Gastrocnemius medialis (tissue), 4 donors: ENCODE measurements around the gene PCDHA6. TPM values are rescaled to one million over a fixed set of nuclear protein-coding genes. Genes with fewer than 3 reads are reported as not detected.
"Not testable (repeated sequence)": the region's sequence is repeated elsewhere in the genome, so short reads cannot be mapped to it uniquely, and the experiment has no call there.

Source experiments
- ATAC-seq, 2 donors: fragments of 150-250 bp; one replicate each; pipeline ENCODE4 v1.9.1; 2016
- DNase-seq, 2 donors: peaks; one replicate each; pipeline ENCODE4 v3.0.0-alpha.2; 2019
- H3K27ac ChIP-seq, 4 donors: fragments of 200-600 bp; sonication (generic); 1 replicate in 1 of 4; 2 replicates in 3 of 4; pipeline ENCODE4 v1.5.1; 2016 to 2018; ENCODE audit warnings: mild to moderate bottlenecking in 2 of 4, moderate library complexity in 1 of 4
- H3K27me3 ChIP-seq, 3 donors: fragments of 200-600 bp; sonication (generic) in 2 of 3; 1 replicate in 1 of 3; 2 replicates in 2 of 3; pipeline versions ENCODE4 v1.5.1 to v1.6.0; 2016 to 2019; ENCODE audit warnings: mild to moderate bottlenecking in 1 of 3, moderate library complexity in 1 of 3
- H3K36me3 ChIP-seq, 2 donors: fragments of 200-600 bp; sonication (generic) in 1 of 2; one replicate each; pipeline ENCODE4 v1.5.1; 2017 to 2018
- H3K4me1 ChIP-seq, 2 donors: fragments of 200-600 bp; sonication (generic) in 1 of 2; one replicate each; pipeline ENCODE4 v1.5.1; 2016 to 2017; ENCODE audit warnings: mild to moderate bottlenecking in 2 of 2
- H3K4me3 ChIP-seq, 4 donors: fragments of 200-600 bp; sonication (generic) in 3 of 4; 1 replicate in 1 of 4; 2 replicates in 3 of 4; pipeline ENCODE4 v1.5.1; 2016 to 2019; ENCODE audit warnings: mild to moderate bottlenecking in 2 of 4
- H3K9me3 ChIP-seq, 3 donors: fragments of 200-600 bp; sonication (generic) in 2 of 3; 1 replicate in 1 of 3; 2 replicates in 2 of 3; pipeline ENCODE4 v1.5.1; 2016 to 2019
- POLR2A ChIP-seq, 2 donors: fragments of 450-650 bp; IDR thresholded peaks; one replicate each; pipeline ENCODE4 v1.6.1; 2017; ENCODE audit warnings: antibody characterized with exemption in 2 of 2, mild to moderate bottlenecking in 2 of 2, moderate library complexity in 2 of 2
- in situ Hi-C, 4 donors: fragments of 200-750 bp; cut with MboI; loops; one replicate each; pipeline versions ENCODE4 v1.15.0 to v1.8.0; 2017; ENCODE audit warnings: low sequenced_read_pairs in 4 of 4
- intact Hi-C: fragments of 100-400 bp; cut with DNase I; formaldehyde crosslinking; loops from one replicate; pipeline ENCODE4 v1.15.1; 2023; ENCODE audit warnings: low total_unique reads
- total RNA-seq, 4 donors: library from RNA; depleted of rRNA; stranded (reverse); fragments of >200 nt; gene quantifications; one replicate each; pipeline versions ENCODE4 v1.1.0 to v1.2.3, GENCODE V29; 2016
- TF ChIP-seq, protein P1 (sequence below), 5 experiments: fragments of 450-650 bp in 3 of 5; fragments of 200-600 bp in 2 of 5; sonication (generic) in 2 of 5; IDR thresholded peaks in 4 of 5; conservative IDR thresholded peaks in 1 of 5; 1 replicate in 4 of 5; 2 replicates in 1 of 5; pipeline ENCODE4 v1.5.1; 2016 to 2019; ENCODE audit warnings: antibody characterized with exemption in 5 of 5, mild to moderate bottlenecking in 3 of 5, moderate library complexity in 3 of 5

The PCDHA6 gene, protein sequence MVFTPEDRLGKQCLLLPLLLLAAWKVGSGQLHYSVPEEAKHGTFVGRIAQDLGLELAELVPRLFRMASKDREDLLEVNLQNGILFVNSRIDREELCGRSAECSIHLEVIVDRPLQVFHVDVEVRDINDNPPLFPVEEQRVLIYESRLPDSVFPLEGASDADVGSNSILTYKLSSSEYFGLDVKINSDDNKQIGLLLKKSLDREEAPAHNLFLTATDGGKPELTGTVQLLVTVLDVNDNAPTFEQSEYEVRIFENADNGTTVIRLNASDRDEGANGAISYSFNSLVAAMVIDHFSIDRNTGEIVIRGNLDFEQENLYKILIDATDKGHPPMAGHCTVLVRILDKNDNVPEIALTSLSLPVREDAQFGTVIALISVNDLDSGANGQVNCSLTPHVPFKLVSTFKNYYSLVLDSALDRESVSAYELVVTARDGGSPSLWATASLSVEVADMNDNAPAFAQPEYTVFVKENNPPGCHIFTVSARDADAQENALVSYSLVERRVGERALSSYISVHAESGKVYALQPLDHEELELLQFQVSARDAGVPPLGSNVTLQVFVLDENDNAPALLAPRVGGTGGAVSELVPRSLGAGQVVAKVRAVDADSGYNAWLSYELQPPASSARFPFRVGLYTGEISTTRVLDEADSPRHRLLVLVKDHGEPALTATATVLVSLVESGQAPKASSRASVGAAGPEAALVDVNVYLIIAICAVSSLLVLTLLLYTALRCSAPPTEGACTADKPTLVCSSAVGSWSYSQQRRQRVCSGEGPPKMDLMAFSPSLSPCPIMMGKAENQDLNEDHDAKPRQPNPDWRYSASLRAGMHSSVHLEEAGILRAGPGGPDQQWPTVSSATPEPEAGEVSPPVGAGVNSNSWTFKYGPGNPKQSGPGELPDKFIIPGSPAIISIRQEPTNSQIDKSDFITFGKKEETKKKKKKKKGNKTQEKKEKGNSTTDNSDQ
- total RNA-seq: under 1 TPM in 2 of 4 donors, not detected in 2; 0.10 to 0.19 TPM

DNA sequence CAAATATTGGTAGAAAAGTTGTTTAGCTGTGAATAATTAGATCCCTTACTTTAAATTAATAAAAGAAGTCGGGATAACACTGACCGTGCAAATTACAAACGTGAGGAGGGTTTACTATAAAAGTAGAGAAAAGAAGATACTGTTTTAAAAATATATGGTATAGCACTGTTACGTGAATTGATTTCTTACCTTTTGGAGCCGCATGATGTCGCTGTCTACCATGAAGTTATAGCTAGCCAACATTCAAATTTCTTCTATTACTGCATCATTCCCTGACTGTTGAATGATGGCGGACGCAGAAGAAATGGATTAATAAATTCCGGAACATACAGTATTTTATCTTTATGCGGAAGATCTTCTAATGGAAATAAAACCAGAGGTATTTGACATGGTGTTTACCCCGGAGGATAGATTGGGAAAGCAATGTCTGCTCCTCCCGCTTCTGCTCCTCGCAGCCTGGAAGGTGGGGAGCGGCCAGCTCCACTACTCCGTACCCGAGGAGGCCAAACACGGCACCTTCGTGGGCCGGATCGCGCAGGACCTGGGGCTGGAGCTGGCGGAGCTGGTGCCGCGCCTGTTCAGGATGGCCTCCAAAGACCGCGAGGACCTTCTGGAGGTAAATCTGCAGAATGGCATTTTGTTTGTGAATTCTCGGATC, at the start of gene PCDHA6:
PCDHA6 (plus strand) TSS at position 257 of the 658 bp plus-strand sequence; CDS start at position 389, 132 bp downstream.
- TF ChIP-seq POLR2A (IDR thresholded peaks at IDR 0.05): no peak
- intact Hi-C loops: no loop called here

GRCh38 chr5:140780512-140780911, 47.2 kb upstream of the PCDHA6 start:
- Histone ChIP-seq H3K27me3 (peaks cover 0 to under 1% (median 0%) of the 10 kb centered on the region in 3 donors), H3K4me3 (no peak overlapping the region), H3K4me1 (no peaks in the 10 kb centered on the region), H3K27ac (no peak overlapping the region), H3K36me3 (no peaks in the 10 kb centered on the region), H3K9me3 (peaks cover 0 to under 1% (median 0%) of the 10 kb centered on the region in 3 donors)
- TF ChIP-seq, protein P1, sequence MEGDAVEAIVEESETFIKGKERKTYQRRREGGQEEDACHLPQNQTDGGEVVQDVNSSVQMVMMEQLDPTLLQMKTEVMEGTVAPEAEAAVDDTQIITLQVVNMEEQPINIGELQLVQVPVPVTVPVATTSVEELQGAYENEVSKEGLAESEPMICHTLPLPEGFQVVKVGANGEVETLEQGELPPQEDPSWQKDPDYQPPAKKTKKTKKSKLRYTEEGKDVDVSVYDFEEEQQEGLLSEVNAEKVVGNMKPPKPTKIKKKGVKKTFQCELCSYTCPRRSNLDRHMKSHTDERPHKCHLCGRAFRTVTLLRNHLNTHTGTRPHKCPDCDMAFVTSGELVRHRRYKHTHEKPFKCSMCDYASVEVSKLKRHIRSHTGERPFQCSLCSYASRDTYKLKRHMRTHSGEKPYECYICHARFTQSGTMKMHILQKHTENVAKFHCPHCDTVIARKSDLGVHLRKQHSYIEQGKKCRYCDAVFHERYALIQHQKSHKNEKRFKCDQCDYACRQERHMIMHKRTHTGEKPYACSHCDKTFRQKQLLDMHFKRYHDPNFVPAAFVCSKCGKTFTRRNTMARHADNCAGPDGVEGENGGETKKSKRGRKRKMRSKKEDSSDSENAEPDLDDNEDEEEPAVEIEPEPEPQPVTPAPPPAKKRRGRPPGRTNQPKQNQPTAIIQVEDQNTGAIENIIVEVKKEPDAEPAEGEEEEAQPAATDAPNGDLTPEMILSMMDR (IDR thresholded peaks at IDR 0.05 in 4 of 5, conservative IDR thresholded peaks at IDR 0.05 in 1 of 5): no peak
- no peak for TF ChIP-seq POLR2A (IDR thresholded peaks at IDR 0.05)
- no peak for ATAC-seq
- in situ Hi-C loops: no loop called here
- no peak for DNase-seq
- intact Hi-C loops: no loop called here

More for the DNA sequence above, at the start of gene PCDHA6:
- H3K4me1 ChIP-seq: no peaks in the 10 kb centered on the region
- peaks cover 0 to 4% (median 0%) of the 10 kb centered on the region in 3 donors for H3K9me3 ChIP-seq
- in situ Hi-C loops: no loop called here
- DNase-seq: no peak
- no peak within 1 kb of the TSS for H3K4me3 ChIP-seq
- peaks cover 0 to 21% (median 15%) of the 10 kb centered on the region in 3 donors for H3K27me3 ChIP-seq
- no peak for ATAC-seq
- no peaks in the 10 kb centered on the region for H3K36me3 ChIP-seq
- H3K27ac ChIP-seq: no peak within 1 kb of the TSS

DNA sequence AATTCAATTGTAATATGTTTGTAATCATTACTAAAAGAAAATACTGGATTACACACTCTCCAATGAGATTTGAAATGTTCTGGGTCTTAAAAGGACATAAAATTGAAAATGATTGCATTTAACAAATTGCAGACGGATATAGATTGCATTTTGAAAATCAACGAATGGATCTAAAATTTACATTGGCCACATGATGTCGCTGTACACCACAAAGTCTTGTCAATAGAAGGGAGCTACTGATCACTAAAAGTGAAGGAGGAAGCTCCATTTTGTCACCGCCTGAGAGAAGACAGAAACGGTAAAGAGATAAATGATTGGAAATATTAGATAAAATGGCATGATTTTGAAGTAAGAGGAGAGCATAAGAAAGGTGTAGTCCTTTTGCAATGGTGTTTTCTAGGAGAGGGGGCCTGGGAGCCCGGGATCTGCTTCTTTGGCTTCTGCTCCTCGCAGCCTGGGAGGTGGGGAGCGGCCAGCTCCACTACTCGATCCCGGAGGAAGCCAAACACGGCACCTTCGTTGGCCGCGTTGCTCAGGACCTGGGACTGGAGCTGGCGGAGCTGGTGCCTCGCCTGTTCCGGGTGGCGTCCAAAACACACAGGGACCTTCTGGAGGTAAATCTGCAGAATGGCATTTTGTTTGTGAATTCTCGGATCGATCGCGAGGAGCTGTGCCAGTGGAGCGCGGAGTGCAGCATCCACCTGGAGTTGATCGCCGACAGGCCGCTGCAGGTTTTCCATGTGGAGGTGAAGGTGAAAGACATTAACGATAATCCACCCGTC, 41.7 kb upstream of the PCDHA6 start, which contains the start of gene PCDHA1:
PCDHA1 (plus strand) TSS at position 236 of the 782 bp plus-strand sequence.
- Histone ChIP-seq H3K4me3 (peak within 1 kb of the TSS in 1 of 4 donors; percentile 35), H3K4me1 (no peaks in the 10 kb centered on the region), H3K27me3 (peaks cover 0 to 29% (median 9%) of the 10 kb centered on the region in 3 donors), H3K9me3 (peaks cover 0 to 22% (median 3%) of the 10 kb centered on the region in 3 donors), H3K36me3 (no peaks in the 10 kb centered on the region), H3K27ac (no peak within 1 kb of the TSS)
- DNase-seq (no peak), ATAC-seq (no peak)
- intact Hi-C loops (no loop called here), in situ Hi-C loops (no loop called here)
- TF ChIP-seq, protein P1 (IDR thresholded peaks at IDR 0.05 in 4 of 5, conservative IDR thresholded peaks at IDR 0.05 in 1 of 5): no peak
- TF ChIP-seq POLR2A (IDR thresholded peaks at IDR 0.05): no peak

- H3K9me3 ChIP-seq: peaks cover 0 to 22% (median 3%) of the 10 kb centered on the region in 3 donors
- H3K4me1 ChIP-seq, in situ Hi-C loops: not testable (repeated sequence)
These were observed 40.3 kb upstream of the PCDHA6 start for GRCh38 chr5:140787422-140787821.

GRCh38 chr5:140787849-140788504, 39.8 kb upstream of the PCDHA6 start:
- DNase-seq, in situ Hi-C loops: not testable (repeated sequence)
- H3K27me3 ChIP-seq: peaks cover 0 to 30% (median 9%) of the 10 kb centered on the region in 3 donors

More at GRCh38 chr5:140787422-140787821, 40.3 kb upstream of the PCDHA6 start:
- H3K36me3 ChIP-seq, ATAC-seq, H3K27ac ChIP-seq, DNase-seq, intact Hi-C loops, H3K4me3 ChIP-seq: not testable (repeated sequence)
- H3K27me3 ChIP-seq: peaks cover 0 to 29% (median 9%) of the 10 kb centered on the region in 3 donors

More at GRCh38 chr5:140787849-140788504, 39.8 kb upstream of the PCDHA6 start:
- H3K36me3 ChIP-seq, H3K4me3 ChIP-seq, H3K27ac ChIP-seq, H3K4me1 ChIP-seq, ATAC-seq, intact Hi-C loops: not testable (repeated sequence)
- peaks cover 0 to 22% (median 3%) of the 10 kb centered on the region in 3 donors for H3K9me3 ChIP-seq
